Liver (tissue), 3 donors: Measurements from ENCODE around the gene LCN12.

Source experiments
- EGR1 ChIP-seq, 2 donors: IDR thresholded peaks; 2 replicates each; pipeline ENCODE4 v1.6.1; 2016 to 2018; ENCODE audit warnings: antibody characterized with exemption in 2 of 2, low read depth in 2 of 2
- JUND ChIP-seq, 2 donors: IDR thresholded peaks; 2 replicates each; pipeline ENCODE4 v1.6.1; 2016; ENCODE audit warnings: antibody characterized with exemption in 2 of 2
- RXRA ChIP-seq, 2 donors: IDR thresholded peaks; 2 replicates each; pipeline ENCODE4 v1.6.1; 2017 to 2018; ENCODE audit warnings: antibody characterized with exemption in 2 of 2, mild to moderate bottlenecking in 1 of 2
- TAF1 ChIP-seq: conservative IDR thresholded peaks from 2 replicates; pipeline ENCODE4 v1.6.1; 2016; ENCODE audit warnings: antibody characterized with exemption, mild to moderate bottlenecking
- YY1 ChIP-seq: IDR thresholded peaks from 2 replicates; pipeline ENCODE4 v1.6.1; 2016; ENCODE audit warnings: antibody characterized with exemption, mild to moderate bottlenecking
- TF ChIP-seq, protein P1 (sequence below): fragments of 150-350 bp; IDR thresholded peaks from 2 replicates; pipeline ENCODE4 v1.5.1; 2017; ENCODE audit warnings: improper control_type of control experiment, low read depth, low read length; ENCODE audit not compliant: missing input control
- TF ChIP-seq, protein P2 (sequence below): IDR thresholded peaks from 2 replicates; pipeline ENCODE4 v1.6.1; 2016; ENCODE audit warnings: antibody characterized with exemption
- TF ChIP-seq, protein P3 (sequence below): IDR thresholded peaks from 2 replicates; pipeline ENCODE4 v1.6.1; 2016; ENCODE audit warnings: antibody characterized with exemption, mild to moderate bottlenecking
- donor health status: healthy.
- donor health status: healthy.

DNA sequence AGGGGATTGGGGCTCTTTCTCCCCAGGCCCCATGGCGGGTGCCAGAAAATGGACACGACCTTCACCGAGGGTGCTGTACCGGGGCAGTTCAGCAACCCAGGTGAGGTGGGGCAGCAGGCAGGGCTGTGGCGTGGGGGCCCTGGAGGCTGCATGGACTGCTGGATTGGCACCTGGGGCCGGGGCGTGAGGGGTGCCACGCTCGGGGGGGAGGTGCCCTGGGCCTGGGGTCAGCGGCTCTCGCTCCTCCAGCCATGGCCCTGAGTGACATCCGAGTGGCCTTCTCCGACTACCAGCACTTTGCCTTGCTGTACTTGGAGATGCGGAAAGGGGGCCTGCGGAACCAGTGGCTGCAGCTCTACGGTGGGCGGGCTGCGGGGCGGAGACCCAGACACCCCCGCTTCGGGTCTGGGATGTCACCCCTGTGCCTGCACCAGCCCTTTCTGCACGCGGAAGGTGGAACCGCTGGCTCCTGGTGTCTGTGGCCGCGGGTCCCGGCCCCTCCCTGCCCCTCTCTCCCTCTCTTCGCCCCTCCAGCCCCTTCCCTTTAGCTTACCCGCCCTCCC lies 32.5 kb downstream of the LCN12 start:
- TF ChIP-seq, protein P1, sequence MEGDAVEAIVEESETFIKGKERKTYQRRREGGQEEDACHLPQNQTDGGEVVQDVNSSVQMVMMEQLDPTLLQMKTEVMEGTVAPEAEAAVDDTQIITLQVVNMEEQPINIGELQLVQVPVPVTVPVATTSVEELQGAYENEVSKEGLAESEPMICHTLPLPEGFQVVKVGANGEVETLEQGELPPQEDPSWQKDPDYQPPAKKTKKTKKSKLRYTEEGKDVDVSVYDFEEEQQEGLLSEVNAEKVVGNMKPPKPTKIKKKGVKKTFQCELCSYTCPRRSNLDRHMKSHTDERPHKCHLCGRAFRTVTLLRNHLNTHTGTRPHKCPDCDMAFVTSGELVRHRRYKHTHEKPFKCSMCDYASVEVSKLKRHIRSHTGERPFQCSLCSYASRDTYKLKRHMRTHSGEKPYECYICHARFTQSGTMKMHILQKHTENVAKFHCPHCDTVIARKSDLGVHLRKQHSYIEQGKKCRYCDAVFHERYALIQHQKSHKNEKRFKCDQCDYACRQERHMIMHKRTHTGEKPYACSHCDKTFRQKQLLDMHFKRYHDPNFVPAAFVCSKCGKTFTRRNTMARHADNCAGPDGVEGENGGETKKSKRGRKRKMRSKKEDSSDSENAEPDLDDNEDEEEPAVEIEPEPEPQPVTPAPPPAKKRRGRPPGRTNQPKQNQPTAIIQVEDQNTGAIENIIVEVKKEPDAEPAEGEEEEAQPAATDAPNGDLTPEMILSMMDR: no peak
- TF ChIP-seq EGR1 (IDR thresholded peaks at IDR 0.05; ENCODE audit: low read depth in 2 of 2): no peak
- TF ChIP-seq, protein P2, sequence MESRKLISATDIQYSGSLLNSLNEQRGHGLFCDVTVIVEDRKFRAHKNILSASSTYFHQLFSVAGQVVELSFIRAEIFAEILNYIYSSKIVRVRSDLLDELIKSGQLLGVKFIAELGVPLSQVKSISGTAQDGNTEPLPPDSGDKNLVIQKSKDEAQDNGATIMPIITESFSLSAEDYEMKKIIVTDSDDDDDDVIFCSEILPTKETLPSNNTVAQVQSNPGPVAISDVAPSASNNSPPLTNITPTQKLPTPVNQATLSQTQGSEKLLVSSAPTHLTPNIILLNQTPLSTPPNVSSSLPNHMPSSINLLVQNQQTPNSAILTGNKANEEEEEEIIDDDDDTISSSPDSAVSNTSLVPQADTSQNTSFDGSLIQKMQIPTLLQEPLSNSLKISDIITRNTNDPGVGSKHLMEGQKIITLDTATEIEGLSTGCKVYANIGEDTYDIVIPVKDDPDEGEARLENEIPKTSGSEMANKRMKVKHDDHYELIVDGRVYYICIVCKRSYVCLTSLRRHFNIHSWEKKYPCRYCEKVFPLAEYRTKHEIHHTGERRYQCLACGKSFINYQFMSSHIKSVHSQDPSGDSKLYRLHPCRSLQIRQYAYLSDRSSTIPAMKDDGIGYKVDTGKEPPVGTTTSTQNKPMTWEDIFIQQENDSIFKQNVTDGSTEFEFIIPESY: no peak
- TF ChIP-seq, protein P3, sequence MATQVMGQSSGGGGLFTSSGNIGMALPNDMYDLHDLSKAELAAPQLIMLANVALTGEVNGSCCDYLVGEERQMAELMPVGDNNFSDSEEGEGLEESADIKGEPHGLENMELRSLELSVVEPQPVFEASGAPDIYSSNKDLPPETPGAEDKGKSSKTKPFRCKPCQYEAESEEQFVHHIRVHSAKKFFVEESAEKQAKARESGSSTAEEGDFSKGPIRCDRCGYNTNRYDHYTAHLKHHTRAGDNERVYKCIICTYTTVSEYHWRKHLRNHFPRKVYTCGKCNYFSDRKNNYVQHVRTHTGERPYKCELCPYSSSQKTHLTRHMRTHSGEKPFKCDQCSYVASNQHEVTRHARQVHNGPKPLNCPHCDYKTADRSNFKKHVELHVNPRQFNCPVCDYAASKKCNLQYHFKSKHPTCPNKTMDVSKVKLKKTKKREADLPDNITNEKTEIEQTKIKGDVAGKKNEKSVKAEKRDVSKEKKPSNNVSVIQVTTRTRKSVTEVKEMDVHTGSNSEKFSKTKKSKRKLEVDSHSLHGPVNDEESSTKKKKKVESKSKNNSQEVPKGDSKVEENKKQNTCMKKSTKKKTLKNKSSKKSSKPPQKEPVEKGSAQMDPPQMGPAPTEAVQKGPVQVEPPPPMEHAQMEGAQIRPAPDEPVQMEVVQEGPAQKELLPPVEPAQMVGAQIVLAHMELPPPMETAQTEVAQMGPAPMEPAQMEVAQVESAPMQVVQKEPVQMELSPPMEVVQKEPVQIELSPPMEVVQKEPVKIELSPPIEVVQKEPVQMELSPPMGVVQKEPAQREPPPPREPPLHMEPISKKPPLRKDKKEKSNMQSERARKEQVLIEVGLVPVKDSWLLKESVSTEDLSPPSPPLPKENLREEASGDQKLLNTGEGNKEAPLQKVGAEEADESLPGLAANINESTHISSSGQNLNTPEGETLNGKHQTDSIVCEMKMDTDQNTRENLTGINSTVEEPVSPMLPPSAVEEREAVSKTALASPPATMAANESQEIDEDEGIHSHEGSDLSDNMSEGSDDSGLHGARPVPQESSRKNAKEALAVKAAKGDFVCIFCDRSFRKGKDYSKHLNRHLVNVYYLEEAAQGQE: no peak
- no peak for TF ChIP-seq RXRA (IDR thresholded peaks at IDR 0.05)
- no peak for TF ChIP-seq JUND (IDR thresholded peaks at IDR 0.05)
- TF ChIP-seq YY1: no peak
- no peak for TF ChIP-seq TAF1
